GM10266 (cell line): ENCODE results near the gene GABRA5.

ENCODE experiments used
- DNase-seq: peaks from one replicate; pipeline ENCODE4 v3.0.0; 2012; ENCODE audit errors: extremely low spot score
- TF ChIP-seq, protein P1 (sequence below): IDR thresholded peaks from 2 replicates; pipeline ENCODE4 v1.5.1; 2012; ENCODE audit warnings: mild to moderate bottlenecking, low read depth; ENCODE audit not compliant: control insufficient read depth, insufficient read depth; ENCODE audit errors: missing control alignments

GABRA5 gene

DNA sequence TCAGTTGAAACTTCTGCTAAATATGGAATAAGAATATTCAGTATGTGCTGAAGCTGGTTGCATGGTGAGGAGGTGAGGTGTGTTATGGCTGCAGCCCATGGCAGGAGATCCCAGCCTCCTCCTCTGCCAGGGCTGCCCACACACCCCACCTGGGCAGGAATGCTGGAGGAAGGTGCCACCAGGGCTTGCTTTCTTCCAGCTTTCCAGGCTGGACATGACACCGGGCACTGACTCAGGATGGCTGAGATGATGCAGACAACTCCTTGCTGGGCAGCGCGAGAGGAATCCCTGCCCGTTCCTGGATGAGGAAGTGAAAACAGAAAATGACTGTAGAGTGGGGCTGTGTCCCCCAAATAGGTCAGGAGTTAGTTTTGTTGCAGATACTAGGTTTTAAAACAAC is 118.2 kb downstream of the GABRA5 start:
- no peak for DNase-seq
- TF ChIP-seq, protein P1, sequence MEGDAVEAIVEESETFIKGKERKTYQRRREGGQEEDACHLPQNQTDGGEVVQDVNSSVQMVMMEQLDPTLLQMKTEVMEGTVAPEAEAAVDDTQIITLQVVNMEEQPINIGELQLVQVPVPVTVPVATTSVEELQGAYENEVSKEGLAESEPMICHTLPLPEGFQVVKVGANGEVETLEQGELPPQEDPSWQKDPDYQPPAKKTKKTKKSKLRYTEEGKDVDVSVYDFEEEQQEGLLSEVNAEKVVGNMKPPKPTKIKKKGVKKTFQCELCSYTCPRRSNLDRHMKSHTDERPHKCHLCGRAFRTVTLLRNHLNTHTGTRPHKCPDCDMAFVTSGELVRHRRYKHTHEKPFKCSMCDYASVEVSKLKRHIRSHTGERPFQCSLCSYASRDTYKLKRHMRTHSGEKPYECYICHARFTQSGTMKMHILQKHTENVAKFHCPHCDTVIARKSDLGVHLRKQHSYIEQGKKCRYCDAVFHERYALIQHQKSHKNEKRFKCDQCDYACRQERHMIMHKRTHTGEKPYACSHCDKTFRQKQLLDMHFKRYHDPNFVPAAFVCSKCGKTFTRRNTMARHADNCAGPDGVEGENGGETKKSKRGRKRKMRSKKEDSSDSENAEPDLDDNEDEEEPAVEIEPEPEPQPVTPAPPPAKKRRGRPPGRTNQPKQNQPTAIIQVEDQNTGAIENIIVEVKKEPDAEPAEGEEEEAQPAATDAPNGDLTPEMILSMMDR, result no peak

DNA sequence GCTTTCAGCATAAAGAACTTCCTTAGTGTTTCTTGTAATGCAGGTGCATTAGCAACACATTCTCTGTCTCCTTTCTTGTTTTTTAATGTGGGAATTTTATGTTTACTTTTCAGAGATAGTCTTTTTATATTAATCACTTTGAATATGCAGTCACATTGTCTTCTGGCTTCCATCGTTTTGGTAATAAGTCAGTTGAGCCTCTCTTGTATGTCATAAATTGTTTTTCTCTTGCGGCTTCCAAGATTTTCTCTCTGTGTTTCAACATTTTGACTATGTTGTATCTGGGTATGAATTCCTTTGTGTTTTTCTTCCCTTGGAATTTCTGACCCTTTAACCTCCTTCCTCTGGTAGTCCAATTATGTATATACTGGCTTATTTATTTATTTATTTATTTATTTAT is 129.4 kb downstream of the GABRA5 start:
- TF ChIP-seq, protein P1, result no peak
- no peak for DNase-seq
